Measurements from ENCODE around the gene B3GAT3. TPM values are rescaled to one million over a fixed set of nuclear protein-coding genes. Genes with fewer than 3 reads are reported as not detected.
A peak's percentile ranks its signal among the peaks of the same experiment; 100 is the strongest.

The B3GAT3 gene
- total and polyA plus RNA-seq, 7 donors: 9.7 to 47.5 (median 16.1) TPM

- 75 to 79% methylated on average over 28 of the region's 28 CpGs for WGBS, 2 donors
- Histone ChIP-seq H3K4me1 (peaks cover 0 to 30% (median 24%) of the 10 kb centered on the region in 4 donors), H3K27ac (peak overlapping the region; percentile 88 to 100 (median 96)), H3K36me3 (peaks cover 0 to 61% (median 2%) of the 10 kb centered on the region in 4 donors), H3K27me3 (no peaks in the 10 kb centered on the region), H3K4me3 (peak overlapping the region; percentile 53 to 82 (median 62)), H3K9me3 (no peaks in the 10 kb centered on the region)
- TF ChIP-seq POLR2AphosphoS5 (IDR thresholded peaks at IDR 0.05) (no peak), CTCF (IDR thresholded peaks at IDR 0.05) (no peak), EP300 (IDR thresholded peaks at IDR 0.05) (no peak), POLR2A (IDR thresholded peaks at IDR 0.05) (no peak)
- intact Hi-C loops (cut with DNase I): loop anchor here (5.0 kb wide), 2 partner anchors 56 to 96 kb away; partner anchors contain the start of genes BSCL2, C11orf98, CSKMT and GNG3
- no peak for DNase-seq
Measured at GRCh38 chr11:62610814-62611704, 10.7 kb downstream of the B3GAT3 start.

GRCh38 chr11:62610403-62610802, 11.4 kb downstream of the B3GAT3 start:
- peaks cover 0 to 30% (median 24%) of the 10 kb centered on the region in 4 donors for H3K4me1 ChIP-seq
- H3K4me3 ChIP-seq: no peak overlapping the region
- H3K9me3 ChIP-seq: no peaks in the 10 kb centered on the region
- peaks cover 0 to 62% (median 5%) of the 10 kb centered on the region in 4 donors for H3K36me3 ChIP-seq
- no peak for DNase-seq
- no peak overlapping the region for H3K27ac ChIP-seq
- intact Hi-C loops (cut with DNase I): loop anchor here (5.0 kb wide), 2 partner anchors 57 to 97 kb away; partner anchors contain the start of genes BSCL2, C11orf98, CSKMT and GNG3
- no peaks in the 10 kb centered on the region for H3K27me3 ChIP-seq
- WGBS, 2 donors: 90 to 94% methylated on average over 6 of the region's 6 CpGs
- TF ChIP-seq POLR2AphosphoS5 (IDR thresholded peaks at IDR 0.05) (no peak), EP300 (IDR thresholded peaks at IDR 0.05) (no peak), POLR2A (IDR thresholded peaks at IDR 0.05) (no peak), CTCF (IDR thresholded peaks at IDR 0.05) (no peak)

GRCh38 chr11:62608776-62609175, 13.0 kb downstream of the B3GAT3 start:
- H3K9me3 ChIP-seq: no peaks in the 10 kb centered on the region
- 93 to 94% methylated on average over 12 of the region's 12 CpGs for WGBS, 2 donors
- no peak overlapping the region for H3K27ac ChIP-seq
- H3K4me3 ChIP-seq: no peak overlapping the region
- H3K36me3 ChIP-seq: peaks cover 0 to 67% (median 5%) of the 10 kb centered on the region in 4 donors
- TF ChIP-seq EP300 (IDR thresholded peaks at IDR 0.05): no peak
- TF ChIP-seq POLR2AphosphoS5 (IDR thresholded peaks at IDR 0.05): no peak
- no peak for TF ChIP-seq POLR2A (IDR thresholded peaks at IDR 0.05)
- TF ChIP-seq CTCF (IDR thresholded peaks at IDR 0.05): no peak
- no peaks in the 10 kb centered on the region for H3K27me3 ChIP-seq
- intact Hi-C loops (cut with DNase I): no loop called here
- H3K4me1 ChIP-seq: peaks cover 0 to 30% (median 24%) of the 10 kb centered on the region in 4 donors
- no peak for DNase-seq

GRCh38 chr11:62607714-62608113, 14.1 kb downstream of the B3GAT3 start:
- H3K36me3 ChIP-seq: peaks cover 0 to 68% (median 5%) of the 10 kb centered on the region in 4 donors
- intact Hi-C loops (cut with DNase I): no loop called here
- H3K4me1 ChIP-seq: peaks cover 0 to 29% (median 23%) of the 10 kb centered on the region in 4 donors
- no peaks in the 10 kb centered on the region for H3K9me3 ChIP-seq
- no peaks in the 10 kb centered on the region for H3K27me3 ChIP-seq
- no peak overlapping the region for H3K27ac ChIP-seq
- TF ChIP-seq POLR2AphosphoS5 (IDR thresholded peaks at IDR 0.05) (no peak), EP300 (IDR thresholded peaks at IDR 0.05) (no peak), POLR2A (IDR thresholded peaks at IDR 0.05) (no peak), CTCF (IDR thresholded peaks at IDR 0.05) (no peak)
- 82 to 84% methylated on average over 4 of the region's 4 CpGs for WGBS, 2 donors
- H3K4me3 ChIP-seq: no peak overlapping the region
- DNase-seq: no peak
